SIG-M5 (cell line): ENCODE results near the gene ZC3H7A.
A peak's percentile ranks its signal among the peaks of the same experiment; 100 is the strongest.

Experiments used
- DNase-seq: peaks from one replicate; lab custom pipeline; 2025; lab: John Stamatoyannopoulos, UW

Gene ZC3H7A

DNA sequence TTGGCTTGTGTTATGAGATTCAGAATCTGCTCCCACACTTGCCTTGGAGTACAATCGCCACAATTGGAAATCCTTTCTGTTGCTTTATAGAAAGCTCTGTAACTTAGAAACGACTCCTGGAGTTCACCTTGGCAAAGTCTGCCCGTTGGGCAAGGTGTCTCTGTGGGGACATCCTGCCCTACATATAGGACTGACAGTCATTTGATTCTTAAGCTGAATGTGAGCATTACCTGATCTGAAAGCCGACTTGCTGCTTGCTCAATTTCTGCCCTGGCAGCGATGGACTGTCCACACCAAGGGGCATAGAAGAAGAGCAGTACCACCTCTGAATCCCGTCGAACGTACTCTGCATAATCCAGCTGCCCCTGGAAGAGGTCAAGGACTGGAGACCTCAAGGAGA, 61.3 kb downstream of the ZC3H7A start:
- DNase-seq: no peak

DNA sequence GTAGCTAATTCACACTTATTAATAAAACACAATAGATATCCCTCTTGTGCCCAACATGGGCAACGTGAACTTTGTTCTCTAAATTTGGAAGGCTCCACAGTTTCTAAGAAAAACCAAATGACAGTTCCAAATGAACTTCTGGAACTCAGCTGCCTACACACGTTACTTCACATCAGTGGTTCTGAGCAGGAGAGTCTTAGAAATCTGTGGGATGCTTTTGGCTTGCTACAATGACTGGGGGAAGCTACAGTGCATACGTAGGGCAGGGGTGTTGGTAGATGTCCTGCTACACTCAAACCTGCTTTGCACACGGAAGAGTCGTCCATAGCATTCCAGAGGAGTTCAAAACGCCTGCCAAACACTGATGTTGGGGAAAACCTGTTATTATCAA, 62.4 kb downstream of the ZC3H7A start:
- DNase-seq: no peak

DNA sequence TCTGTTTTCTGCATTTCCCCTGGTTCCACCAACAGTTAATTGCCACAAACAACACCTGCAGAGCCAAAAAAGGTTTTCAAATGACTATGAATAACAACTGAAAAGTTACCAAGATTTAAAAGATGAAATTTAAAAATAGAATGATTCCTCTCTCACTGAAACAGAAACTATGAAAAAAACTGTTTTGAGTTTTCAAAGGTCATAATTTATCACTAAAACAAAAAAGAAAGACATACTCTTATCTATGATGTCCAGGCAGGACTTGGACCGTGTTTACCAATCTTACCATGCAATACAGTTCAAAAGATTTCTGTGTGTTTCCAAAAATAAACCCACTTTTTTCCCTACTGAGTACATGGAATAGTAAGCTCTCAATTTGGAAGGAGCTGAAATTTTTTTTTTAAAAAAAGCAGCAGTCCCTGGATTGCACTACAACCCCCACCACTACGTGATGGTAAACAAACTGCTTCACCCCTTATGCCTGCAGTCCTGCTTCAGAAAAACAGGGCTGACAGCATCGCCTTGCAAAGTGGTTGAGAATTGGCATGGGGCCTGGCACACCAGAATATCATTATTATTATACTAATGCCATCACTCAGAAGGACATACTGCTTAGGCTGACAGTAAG, 62.9 kb downstream of the ZC3H7A start:
- DNase-seq: no peak

DNA sequence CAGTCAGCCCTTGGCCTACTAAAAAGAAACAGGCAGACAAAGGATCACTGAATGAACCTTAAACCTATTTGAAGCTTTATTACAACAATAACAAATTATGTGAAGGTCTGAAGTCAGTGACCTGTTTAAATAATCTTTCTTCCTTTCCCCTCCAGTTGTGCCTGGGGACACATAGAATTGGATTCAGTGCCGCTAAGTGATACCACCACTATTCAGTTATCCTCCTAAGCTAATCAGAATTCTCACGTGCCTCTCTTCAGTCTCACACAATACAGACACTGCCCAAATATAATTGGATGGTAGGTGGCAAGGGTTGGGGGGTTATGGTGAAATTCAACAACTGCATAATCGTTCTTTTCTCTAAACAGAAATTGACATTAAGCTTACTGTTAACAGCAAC, 65.8 kb downstream of the ZC3H7A start:
- no peak for DNase-seq

DNA sequence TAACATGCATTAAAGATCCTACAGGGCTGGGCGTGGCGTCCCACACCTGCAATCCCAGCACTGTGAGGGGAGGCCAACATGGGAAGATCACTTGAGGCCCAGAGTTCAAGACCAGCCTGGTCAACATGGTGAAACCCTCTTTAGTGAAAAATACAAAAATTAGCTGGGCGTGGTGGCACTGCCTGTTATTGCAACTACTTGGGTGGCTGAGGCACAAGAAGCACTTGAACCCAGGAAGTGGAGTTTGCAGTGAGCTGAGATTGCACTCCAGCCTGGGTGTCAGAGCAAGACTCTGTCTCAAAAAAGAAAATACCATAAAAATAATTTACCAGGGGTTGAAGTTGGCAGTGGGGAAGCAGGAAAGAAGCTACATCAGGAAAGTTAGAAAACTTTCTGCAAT, 67.3 kb downstream of the ZC3H7A start:
- no peak for DNase-seq

DNA sequence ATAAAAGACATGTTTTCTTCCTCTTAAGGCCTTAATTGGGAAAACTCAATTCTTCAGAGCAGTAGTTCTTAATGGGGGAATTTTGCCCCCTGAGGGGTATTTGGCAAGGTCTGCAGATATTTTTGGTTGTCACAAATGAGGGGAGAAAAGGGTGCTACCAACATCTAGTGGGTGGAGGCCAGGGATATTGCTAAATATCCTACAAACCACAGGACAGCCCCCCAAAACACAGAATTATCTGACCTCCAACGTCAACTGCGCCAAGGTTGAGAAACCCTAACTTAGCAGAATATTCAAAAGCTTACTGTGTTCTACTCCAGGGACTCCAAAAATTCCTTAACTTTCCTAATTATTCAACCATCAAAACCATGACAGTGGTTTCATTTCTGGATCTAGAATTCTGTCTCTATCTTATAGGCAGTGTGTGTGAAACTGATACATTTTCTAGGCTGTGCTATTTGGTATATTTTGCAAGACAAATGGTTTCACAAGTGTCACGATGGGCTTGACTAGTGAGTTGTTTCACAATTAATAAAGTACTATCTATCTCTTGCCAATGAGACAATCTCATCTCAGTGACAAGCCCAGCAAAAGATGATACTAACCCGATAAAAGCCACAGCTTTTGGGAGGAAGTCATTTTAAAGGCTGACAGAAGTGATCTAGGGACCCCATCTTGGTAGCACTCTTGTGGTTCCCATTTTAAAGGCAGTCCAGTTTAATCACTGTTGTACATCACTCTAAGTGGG, 69.1 kb downstream of the ZC3H7A start:
- DNase-seq: peak; percentile 64

DNA sequence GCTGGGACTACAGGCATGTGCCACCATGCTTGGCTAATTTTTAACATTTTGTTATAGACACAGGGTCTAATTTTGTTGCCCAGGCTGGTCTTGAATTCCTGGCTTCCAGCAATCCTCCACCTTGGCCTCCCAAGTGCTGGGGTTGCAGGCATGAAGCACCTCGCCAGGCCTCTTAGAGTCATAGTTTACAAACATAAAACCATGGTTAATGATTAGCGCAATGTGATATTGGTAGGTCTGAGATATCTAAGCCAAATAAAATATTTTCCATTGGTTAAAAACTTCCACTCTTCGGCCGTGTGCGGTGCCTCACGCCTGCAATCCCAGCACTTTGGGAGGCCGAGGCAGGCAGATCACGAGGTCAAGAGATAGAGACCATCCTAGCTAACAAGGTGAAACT, 71.0 kb downstream of the ZC3H7A start:
- DNase-seq: no peak

DNA sequence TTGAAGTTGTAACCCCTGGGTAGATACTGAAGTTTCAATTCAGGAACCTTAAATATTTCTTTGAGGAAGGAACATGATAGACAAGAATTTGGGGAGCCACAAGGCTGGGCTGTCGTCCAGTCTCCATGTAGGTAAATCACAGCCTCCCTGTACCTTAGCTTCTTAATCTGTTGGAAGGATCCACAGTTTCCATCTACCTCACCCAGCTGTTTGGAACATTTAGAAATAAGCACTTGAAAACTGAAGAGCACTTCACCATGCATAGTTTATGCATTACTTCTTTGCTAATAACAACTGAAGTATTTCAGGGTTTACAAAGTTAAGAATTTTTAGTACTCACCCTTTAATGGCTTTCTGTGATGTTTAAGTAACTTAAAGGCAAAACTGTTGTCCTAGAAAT, 71.6 kb downstream of the ZC3H7A start:
- DNase-seq: no peak

DNA sequence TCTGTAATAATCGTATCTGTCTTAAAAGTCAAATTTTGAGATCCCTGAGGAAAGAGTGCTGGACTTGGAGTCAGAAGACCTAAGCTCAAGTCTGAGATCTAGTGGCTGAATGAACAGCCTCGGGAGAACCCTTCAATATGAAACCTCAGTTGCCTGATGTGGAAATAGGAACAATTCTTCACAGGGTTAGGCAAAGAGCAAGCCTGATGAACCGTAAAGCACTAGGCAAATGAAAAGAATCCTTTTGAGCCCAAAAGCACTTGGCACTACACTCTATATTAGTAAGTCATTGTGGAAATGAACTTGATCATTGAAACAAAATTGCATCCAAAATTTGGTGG, 74.6 kb downstream of the ZC3H7A start:
- DNase-seq: no peak

DNA sequence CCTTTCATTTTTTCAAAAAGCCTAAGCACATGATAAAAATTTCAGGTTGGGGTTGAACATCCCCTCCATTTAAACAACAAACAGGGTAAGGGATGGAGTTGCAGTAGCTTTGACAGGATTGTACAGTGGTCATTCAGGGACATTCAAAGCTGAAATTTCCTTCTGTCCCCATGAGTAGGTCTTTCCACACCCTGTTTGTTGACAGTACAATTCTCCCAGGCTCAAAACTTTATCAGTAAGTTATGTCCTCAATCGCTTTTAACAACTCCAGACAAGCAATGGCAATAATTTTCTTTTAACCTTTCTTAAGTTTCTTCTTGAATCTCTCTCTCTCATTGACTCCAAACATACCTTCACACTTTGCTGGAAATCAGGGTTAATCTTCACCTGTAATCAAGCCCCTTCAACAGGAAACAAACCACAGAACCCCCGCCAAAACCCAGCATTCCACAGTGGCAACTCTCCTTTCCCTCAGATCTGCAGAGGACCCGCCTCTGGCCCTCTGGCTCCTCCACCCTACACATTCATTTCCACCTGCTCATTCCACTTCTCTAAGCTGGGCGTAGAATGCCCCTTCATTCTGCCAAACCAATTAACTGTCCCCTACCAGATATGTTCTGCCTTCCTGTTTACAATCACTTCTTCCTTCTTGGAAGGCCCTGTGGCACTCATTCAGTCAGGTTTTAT, 75.1 kb downstream of the ZC3H7A start:
- DNase-seq: no peak

DNA sequence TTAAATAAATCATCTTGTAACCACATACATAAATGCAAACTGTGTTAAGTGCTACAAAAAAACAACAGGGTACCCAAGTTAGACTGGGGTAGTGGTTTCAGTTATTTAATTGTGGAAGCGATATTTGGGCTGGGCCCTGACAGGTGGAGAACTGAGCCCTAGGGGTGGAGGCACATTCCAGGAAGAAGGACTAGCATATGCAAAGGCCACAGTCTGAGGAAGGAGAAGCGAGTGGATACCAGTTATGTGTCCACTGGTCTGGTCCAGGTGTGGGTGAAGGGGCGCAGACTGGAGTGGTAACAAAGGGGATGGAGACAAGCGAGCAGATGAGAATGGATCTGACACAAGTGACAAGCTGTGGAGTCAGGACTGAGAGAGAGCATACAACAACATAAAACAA, 77.3 kb downstream of the ZC3H7A start:
- DNase-seq: no peak

DNA sequence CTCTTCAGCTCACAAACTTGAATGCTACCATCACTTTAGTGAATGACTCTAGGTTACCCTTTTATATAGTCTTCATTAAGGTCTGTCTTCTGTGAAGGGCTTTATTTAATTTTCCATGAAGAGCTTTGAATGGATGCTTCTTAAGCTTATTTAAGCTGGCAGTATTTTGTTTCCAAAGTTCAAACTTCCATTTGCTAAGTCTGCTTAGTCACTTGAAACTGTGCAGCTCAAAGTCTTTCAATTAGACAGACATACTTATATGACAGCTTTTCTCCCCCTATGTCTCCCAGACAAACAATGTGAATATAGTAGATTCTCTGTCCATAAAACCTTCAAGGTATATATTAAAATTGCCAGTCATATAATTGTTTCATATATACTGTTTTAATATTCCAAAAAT, 77.9 kb downstream of the ZC3H7A start:
- no peak for DNase-seq

DNA sequence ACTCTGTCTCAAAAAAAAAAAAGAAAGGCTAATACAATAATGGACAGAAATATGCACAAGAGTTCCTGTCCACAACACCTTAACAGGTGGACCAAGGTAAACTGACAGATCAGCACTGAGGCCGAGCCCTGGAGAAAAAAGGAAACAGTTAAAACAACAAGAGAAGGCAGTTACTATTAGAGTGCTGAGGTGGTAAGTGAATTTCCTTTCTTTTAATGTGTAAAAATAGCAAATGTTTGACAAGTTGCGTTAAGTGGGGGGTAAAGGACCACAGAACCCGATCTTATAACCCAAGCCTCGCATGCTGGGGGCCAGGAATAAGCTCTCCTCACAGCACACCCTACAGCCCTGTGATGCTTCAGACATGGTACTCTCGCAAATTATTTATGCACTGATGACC, 79.2 kb downstream of the ZC3H7A start:
- no peak for DNase-seq

DNA sequence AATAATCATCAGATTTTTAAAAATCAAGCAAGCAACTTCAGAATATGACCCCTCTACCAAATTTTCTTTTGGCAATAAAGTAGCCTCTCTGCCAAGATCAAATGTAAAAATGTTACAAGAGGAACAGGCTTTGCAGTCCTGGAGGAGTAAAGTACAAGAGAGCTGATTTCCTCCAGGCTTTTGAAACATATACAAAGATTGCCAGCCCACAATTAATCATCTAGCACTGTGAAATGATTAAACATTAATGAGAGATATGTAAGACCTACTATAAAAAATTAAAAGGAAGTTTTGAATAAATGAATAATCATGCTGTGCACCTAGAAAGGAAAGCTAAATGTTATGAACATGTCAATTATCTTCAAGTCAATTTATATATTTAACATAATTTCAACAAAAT, 80.7 kb downstream of the ZC3H7A start:
- DNase-seq: no peak

DNA sequence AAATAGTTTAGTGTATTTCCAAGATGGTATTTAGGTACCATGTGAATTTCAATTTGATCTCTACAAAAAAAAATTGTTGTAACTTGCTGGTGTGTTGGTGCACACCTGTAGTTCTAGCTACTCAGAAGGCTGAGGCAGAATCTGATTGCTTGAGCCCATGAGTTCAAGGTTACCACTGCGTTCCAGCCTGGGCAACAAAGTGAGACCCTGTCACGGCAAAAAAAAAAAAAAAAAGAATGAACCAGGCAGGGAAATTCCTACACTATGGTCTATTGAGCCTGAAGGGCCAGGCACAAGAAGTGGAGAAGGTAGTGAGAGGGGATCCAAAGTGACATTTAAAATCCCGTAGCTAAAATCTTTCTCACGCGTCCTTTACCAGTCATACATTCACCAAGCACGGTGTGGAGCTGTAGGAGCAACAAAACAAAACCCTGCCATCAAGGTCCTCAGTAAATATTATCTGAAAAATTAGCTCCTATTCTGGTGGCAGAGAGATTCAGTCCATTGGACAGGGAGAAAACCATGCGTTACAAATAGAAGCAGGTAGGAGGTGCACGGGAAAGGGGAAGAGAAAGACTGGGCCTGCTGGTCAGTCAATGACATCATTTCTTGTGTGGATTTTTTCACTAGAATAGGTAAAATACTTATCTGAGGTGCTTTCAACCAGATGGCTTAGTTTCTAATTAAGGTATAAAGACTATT, 81.7 kb downstream of the ZC3H7A start:
- DNase-seq: no peak

DNA sequence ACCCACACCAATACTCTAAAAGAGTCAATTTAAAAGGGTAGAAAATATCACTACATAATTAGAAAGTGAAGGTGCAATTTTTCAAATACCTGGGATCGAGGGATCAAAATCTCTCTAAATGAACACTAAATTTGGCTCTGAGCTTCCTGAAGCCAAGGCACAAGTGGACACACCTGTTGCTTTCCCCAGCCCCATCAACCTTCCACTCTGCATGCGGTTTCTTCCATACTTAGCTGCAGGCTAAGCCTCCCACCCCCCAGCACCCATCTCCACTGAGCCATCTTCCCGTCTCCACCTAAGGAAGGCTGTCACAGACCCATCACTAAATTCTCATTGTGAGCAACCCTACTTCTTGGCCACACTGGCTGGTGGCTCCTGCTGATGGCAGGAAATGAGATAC, 84.9 kb downstream of the ZC3H7A start:
- DNase-seq: no peak

DNA sequence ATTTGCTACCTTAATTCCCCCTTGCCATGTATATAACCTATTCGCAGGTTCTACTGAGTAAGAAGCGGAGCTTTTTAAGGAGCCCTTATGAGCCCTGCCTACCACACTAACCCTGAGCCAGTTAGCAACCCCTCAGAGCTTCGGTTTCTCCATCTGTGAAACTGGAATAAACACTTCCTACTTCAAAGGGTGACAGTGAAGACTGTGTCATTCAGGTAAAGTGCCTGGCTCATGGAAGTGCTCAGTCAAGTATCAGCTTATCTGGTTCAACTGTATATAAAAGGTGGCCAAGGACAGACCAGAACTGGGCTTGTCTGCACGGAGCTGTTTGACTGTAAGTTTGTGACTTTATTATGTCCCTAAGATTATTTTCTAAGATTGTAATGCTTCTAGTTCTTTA, 85.4 kb downstream of the ZC3H7A start:
- no peak for DNase-seq

DNA sequence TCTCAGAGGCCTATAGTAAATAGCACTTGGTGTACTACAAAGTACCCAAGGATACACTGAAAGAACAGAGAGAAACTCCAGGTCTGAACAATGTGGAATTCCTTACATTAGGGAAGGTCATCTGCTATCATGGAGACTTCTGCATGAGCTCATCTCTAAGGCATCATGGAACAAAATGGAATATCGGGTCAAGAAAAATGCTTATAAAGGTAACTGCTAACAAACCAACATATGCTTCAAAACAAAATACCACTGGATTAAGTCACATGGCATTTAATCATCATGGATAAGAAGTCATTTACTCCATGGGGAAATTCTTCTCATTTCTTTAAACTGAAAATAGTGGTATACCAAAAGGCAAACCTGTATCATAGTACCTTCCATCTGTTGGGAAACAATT, 88.6 kb downstream of the ZC3H7A start:
- DNase-seq: no peak

DNA sequence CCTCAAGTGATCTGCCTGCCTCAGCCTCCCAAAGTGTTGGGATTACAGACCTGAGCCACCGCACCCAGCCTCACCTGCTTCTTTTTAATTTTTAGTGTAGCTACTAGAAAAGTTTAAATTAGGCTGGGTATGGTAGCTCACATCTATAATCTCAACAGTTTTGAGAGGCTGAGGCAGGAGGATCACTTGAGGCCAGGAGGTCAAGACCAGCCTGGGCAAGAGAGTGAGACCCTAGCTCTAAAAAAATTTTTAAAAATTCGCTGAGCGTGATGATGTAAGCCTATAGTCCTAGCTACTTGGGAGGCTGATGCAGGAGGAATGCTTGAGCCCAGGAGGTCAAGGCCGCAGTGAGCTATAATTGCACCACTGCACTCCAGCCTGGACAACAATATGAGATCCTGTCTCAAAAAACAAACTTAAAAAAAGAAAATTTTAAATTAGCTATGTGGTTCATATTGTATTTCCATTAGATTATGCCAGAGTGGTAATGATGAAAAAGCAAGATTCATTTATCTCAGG, 89.3 kb downstream of the ZC3H7A start:
- DNase-seq: no peak

DNA sequence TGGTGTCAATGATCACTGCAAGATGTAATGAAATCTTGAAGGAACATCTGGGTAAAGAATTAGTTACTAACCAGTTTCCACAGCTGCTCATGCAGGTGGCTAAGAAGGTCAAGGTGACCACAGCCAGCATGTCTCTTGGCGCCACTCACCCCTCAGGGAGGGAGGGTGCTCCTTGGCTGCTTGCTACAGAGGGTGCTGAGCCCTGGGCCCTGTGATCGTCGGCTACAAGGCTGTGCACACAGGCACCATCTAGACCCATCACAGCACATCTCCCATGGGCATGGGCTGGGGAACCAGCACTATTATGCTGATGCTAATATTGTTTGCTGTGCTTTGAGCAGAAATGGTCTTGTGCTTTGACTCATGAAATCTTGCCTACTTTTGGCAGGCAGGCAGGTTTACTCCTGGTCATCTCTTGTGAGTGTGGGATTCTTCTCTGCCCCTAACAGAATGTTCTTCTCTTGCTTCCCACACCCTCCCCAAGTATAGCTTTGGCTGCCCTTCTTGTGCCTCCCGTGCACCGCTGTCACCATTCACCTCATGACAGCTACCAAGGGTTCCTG, 90.8 kb downstream of the ZC3H7A start:
- DNase-seq: no peak

DNA sequence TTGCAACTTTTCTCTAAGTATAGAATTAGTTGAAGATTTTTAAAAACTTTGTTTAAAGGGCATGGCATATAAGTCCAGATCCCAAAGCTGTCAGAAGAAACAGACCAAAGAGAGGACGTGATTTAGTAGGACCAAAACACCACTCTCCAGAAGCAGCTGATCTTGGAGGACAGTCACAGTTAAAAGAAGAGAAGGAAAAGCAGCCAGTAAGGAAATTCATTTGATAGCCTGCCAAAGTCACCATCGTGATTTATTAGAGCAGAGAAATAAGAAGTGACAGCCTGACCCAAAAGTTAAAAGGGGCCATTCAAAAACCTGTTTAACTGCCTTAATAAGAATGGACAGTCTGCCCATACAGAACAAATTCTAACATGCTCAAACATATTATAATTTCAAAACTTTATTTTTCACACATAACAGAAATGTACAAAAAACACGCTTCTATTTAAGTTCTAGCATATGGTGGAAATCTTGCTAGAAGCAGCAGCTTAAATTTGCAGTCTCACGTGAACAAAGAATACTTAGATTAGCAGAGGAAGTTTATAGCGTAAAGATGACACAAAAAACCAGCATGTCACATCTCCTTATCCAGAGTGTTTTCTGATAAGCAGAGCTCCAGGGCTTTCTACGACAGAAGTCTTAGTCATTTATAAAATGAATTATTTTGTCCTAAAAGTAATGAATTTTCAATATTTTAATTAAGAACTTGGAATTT, 91.6 kb downstream of the ZC3H7A start:
- DNase-seq: no peak
